Measurements from ENCODE around the gene ABCB9.
"Not testable (repeated sequence)": the region's sequence is repeated elsewhere in the genome, so short reads cannot be mapped to it uniquely, and the experiment has no call there.

ABCB9 gene

DNA sequence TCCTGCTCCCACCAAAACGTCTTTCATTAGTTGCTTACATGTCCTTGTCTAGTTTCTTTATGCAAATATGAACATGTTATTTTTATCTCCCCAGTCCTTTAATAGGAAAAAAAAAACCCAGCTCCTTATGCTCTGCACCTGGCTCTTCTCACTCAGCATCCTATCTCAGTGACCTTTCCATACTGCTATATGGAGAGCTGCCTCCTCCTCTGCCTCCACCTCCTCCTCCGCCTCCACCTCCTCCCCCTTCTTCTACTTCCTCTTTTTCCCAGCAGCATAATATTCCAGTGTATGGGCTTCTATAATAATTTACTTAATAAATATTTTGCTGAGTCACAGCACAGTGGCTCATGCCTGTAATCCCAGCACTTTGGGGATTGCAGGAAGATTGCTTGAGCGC is 31.5 kb downstream of the ABCB9 start:
- DNase-seq: no peak

DNA sequence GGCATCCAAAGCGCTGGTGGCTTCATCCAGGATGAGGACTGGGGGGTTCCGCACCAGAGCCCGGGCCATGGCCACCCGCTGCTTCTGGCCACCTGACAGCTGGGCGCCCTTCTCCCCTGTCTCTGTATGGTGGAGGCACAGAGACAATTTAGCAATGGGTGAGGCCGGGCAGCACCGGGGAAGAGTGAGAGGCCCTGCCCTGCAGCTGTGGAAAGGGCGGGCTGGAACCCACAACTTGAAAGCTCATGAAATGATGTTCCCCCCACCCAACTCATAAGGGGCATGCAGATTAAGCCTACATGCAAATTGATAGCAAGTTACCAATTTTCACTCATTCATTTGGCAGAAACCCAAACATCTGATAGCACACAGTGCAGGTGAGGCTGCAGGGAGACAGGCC is 34.1 kb downstream of the ABCB9 start:
- DNase-seq: no peak

DNA sequence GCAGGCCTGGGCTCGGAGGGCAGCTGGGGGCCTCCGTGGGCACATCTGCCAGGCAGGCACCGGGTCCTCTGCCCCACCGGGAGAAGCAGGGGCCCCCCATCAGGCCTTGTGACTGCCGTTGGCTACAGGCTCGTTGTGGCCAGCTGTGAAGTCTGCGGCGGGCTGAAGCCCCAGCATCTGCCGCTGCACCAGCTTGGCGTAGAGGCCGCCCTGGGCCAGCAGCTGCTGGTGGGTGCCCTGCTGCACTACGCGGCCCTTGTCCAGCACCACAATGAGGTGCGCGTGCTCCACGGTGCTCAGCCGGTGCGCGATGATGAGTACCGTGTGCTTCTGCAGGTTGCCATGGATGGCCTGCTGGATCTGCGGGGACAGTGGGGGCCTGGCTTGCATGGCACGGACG is 36.5 kb downstream of the ABCB9 start:
- no peak for DNase-seq

- no peak for DNase-seq
Observed at GRCh38 chr12:122929148-122929538, 37.1 kb downstream of the ABCB9 start.

DNA sequence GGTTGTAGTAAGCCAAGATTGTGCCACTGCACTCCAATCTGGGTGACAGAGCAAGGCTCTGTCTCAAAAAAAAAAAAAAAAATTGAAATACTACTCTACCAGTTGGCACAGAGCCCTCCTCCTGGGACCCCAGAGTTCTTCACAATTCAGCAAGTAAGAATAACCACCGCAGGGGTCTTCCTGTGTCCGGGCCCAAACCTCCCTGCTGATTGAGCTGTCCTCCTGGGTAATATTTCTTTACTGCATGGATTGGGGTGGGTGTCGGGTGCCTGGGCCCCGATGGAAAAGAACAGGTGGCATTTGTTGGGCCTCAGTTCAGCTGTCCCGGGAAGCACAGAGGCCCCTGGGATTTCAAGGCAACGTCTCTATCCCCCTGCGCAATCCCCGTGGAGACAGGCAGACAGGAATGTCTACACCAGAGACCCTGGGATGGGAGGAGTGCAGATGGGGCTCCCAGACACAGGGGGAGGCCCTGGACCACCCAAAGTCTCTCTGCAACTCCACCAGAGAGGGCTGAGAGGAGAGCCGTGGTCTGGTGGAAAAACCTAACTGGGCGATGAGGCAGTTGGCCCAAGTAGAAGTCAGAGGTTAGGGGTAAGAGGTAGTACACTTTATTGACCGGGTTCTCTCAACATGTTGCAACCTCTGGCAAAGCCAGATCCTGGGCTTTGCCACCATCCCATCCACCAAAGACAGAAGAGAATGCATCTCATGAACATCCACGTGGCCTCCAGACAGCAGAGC is 37.7 kb downstream of the ABCB9 start:
- DNase-seq: no peak

GRCh38 chr12:122927756-122928403 is 38.4 kb downstream of the ABCB9 start:
- DNase-seq: peak; percentile 45 to 64

GRCh38 chr12:122921917-122922316 is 44.3 kb downstream of the ABCB9 start:
- no peak for DNase-seq

DNA sequence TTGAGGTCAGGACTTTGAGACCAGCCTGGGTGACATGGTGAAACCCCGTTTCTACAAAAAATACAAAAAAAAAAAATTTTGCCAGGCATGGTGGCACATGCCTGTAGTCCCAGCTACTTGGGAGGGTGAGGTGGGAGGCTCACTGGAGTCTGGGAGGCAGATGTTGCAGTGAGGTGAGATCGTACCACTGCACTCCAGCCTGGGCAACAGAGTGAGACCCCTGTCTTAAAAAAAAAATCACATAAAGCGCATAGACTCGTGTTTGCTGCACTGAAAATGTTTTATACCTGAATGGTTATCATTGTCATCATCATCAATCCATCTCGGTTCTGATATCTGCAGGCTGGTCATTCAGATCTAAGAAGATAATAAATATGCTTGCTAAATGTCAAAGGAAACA is 45.6 kb downstream of the ABCB9 start:
- no peak for DNase-seq

DNA sequence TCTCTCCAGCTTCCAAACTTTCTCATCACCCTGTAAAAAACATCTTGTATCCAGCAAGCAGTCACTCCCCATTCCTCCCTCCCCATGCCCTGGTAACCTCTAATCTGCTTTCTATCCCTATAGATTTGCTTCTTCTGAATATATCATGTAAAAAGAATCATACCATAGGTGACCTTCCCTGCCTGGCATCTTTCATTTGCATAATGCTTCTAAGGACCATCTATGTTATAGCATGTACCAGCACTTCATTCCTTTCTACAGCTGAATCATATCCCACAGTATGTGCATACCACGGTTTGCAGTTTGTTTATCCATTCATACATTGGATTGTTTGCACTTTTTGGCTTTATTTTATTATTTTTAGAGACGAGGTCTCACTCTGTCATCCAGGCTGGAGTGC is 47.4 kb downstream of the ABCB9 start:
- DNase-seq: no peak

- no peak for DNase-seq
Observed at GRCh38 chr12:122917507-122918121, 48.6 kb downstream of the ABCB9 start.

DNA sequence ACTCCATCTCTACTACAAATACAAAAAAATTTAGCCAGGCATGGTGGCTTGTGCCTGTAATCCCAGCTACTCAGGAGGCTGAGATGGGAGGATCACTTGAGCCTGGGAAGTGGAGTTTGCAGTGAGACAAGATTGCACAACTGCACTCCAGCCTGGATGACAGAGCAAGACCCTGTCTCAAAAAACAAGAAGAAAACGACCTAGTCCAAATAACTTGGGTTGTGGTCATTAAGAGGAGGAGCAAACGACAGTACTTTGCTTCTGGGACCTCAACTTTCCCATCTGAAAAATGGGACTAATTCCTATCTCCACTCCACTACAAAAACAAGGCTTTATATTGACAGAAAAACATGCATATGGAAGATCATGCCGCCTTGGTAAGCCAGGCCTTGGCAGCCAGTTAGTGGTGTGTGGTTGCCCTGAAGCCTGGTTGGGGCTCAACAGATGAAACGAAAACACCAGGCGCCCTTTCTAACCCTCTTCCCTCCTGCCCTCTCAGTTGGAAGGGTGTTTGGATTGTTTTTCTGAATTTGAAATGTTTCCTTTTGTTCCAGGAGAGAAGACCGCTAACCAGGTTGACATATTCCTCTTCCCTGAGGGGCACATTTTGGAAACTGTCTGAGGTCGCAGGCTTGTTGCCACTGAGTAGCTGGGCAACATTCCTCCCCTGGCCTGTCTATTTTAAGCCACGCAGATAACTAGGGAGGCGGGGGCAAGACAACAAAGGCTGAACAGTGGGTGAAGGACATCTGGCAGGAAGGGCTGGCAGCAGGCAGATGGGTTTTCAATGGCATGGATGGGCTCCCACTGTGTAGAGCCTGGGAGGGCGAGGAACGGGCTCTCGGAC is 56.6 kb downstream of the ABCB9 start:
- DNase-seq: no peak

GRCh38 chr12:122908915-122909314 is 57.3 kb downstream of the ABCB9 start:
- no peak for DNase-seq

DNA sequence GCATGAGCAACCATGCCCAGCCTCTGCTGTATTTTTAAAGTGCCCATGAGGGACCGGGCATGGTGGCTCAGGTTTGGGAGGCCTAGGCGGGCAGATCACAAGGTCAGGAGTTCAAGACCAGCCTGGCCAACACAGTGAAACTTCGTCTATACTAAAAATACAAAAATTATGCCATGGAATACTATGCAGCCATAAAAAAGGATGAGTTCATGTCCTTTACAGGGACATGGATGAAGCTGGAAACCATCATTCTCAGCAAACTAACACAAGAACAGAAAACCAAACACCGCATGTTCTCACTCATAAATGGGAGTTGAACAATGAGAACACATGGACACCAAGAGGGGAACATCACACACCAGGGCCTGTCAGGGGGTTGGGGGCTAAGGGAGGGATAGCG is 61.0 kb downstream of the ABCB9 start:
- not testable (repeated sequence) for DNase-seq

- DNase-seq: no peak
Observed at GRCh38 chr12:122903693-122904034, 62.6 kb downstream of the ABCB9 start.

- DNase-seq: no peak
Observed at GRCh38 chr12:122902854-122903692, 63.2 kb downstream of the ABCB9 start.

DNA sequence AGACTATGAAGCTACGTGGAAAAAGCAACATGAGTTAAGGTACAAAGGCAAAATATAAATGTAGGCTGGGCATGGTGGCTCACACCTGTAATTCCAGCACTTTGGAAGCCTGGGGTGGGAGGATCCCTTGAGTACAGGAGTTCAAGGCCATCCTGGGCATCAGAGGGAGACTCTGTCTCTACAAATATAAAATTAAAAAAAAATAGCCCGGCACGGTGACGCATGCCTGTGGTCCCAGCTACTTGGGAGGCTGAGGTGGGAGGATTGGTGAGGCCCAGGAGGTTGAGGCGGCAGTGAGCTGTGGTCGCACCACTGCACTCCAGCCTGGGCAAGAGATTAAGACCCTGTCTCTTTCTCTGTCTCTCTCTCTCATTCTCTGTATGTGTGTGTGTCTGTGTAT is 66.4 kb downstream of the ABCB9 start:
- no peak for DNase-seq

DNA sequence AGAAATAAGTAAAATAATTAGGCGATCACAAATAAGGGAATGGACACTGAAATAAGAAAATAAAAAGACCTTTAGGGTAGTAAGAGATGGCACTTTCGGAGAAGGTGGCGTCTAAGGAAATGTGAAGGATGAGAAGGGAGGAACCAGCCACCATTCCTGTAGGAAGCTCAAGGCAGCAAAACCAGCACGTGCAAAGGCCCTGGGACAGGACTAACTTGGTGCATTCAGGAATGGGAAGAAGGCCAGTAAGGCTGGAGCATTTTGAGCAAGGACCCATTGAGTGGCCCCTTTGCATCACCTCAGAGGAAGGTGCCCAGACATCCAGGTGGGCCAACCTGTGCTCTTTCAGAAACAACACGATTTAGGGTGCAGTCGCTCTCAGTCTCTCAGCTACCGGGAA is 69.6 kb downstream of the ABCB9 start:
- no peak for DNase-seq

DNA sequence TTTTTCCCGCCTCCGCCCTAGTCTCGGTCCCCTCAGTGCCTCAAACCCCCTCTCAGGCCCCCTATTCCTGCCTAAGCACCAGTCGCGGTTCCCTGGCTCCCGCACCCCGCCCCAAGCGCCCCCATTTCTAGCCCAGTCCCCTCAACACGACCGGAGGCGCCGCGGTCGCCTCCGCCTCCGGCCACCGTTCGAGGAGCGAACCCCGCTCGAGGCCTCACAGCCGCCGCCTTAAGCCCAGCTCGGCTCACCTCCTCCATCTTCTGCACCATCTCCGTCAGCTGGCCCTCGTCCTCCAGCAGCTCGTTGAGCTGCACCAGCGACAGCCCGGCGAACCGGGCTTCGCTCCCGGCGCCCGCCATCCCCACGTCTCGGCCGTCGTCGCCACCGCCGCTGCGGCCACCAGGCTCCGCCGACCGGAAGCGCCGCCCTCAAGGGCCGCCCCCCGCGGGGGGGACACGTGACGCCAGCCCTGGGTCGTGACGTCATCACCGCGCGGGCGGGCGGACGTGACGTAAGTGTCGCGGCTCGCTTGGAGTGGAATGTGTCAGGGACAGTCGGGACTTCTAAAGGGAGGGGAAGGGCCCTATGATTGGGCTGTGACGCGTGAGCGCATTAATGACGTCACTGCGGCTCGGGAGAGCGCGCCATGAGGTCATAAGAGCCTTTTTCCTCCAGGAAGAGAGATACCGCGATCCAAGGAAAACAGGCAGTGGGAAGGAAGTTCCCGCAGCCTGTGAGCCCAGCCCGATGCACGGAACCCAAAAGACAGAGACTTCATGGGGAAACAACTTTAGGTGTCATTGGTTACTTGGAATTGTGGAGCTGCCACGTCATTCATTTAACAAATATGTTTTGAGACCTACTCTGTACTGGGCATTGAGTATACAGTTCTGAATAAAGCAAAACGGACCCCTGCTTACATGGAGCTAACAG is 70.3 kb downstream of the ABCB9 start, which contains the start of gene VPS37B:
Gene VPS37B (minus strand): TSS at position 421 of the 933 bp plus-strand sequence. CDS start 62 bp downstream, at position 359.
- peak; percentile 80 to 97 for DNase-seq

GRCh38 chr12:122895320-122895703 is 71.0 kb downstream of the ABCB9 start:
- DNase-seq: no peak

DNA sequence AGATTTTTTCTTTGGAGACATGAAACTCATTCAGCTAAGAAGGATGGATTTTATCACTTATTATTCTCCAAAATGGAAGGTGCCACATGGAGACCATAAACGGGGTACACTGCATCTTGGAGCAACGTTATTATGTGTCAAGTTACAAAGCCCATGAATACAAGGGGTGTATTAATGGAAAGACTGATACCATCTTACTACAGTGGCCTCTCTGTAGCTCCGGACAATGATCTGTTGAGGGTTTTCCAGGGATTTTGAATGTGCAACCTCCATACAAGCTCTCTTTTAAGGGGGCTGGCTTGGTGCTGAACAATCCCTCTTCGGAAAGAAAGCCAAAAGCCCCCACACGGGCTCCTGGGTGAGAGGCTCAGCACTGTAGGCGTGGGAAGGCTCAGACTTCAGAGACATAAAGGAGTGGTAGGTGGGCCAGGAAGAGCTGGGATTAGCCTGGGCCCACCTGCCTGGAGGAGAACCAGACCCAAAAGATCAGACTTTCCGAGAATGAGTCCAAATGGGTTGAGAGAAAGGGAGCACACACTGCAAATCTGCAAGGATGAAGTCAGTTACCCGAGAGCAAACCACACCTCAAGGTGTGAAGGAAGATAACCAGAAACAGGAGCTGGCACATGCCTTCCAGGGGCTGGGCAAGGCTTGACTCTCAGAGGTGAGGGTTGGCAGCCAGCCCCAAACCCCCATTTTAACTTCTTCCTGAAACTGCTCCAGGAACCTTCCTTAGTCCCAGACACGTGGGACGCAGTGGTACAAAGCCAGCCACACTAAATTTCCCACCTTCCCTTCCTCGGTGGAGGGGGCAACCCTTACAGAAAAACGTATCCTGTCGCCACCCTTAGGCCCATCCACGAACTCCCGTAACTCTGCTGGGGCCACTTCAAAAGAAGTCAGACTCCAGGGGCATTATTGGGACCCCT is 71.8 kb downstream of the ABCB9 start:
- DNase-seq: no peak
